ENCODE data around the gene CD1D. TPM values are rescaled to one million over a fixed set of nuclear protein-coding genes. Genes with fewer than 3 reads are reported as not detected.
"Not testable (repeated sequence)": the region's sequence is repeated elsewhere in the genome, so short reads cannot be mapped to it uniquely, and the experiment has no call there.

CD1D gene
- total RNA-seq, 1 experiment from 2014 or later, result 0.07 TPM

DNA sequence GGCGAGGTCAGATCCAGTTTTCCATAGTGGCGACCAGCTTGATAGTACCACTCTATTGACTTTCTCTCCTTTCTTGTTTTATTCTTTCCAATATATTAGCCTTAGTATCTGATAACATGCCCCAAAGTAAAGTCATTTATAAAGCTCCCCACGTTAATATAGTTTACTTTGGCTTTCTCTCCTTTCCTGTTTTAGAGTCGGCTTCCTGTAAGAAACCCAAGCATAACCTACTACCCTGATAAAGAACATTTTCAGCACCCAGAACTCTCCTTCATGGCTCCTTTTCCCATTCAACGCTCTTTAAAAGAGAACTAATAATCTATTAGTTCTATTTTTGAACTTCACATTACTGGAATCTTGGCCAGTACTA lies 23.7 kb downstream of the CD1D start:
- in situ Hi-C loops (cut with HindIII; ENCODE audit: low pct_unique_long_range_greater_than_20kb, low sequenced_read_pairs), result no loop called here
- no peak for DNase-seq (ENCODE audit: low read depth)

DNA sequence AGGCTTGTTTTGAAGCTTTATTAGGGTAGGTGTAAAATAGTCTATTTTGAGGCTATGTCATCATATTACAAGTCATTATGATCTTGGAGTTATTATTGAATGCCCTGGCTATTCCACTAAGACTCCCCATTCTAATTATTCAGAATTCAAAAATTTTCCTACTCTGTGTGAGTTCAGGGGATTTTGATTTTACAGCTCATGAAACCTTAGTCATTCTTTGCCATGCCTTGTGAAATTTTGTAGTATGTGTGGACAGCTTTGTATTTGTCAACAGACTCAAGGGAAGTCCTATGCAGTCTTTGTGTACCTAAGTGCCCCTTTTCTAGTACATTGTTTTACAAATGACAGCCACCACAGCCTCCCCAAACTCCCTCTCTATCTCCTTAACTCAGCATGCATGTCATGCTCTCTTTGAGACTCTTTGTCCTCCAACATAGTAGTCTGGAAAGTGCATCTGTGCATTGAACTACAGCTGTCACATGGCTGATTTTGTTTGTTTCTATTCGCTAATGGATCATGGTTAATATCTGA lies 28.0 kb downstream of the CD1D start:
- DNase-seq (ENCODE audit: low read depth), result no peak
- in situ Hi-C loops (cut with HindIII; ENCODE audit: low pct_unique_long_range_greater_than_20kb, low sequenced_read_pairs), result no loop called here

DNA sequence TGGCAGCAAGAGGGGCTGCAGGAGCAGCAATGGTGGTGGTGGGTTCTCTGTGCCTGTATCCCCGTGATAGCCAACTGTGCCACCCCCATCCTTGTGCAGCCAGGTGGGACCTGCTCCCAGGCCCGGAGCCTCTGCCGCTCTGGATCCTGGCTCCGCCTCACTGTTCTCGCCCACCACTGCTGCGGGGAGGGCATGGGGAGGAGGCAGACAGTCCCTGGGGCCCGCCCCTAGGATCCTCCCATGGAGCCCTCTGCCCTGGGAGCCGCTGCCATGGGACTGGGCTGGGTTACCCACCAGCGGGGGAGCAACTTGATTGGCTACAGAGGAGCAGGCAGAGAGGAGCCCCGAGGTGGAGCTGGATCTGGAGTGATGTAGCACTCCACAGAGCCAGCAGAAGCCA lies 31.6 kb downstream of the CD1D start:
- no peak for DNase-seq (ENCODE audit: low read depth)
- in situ Hi-C loops (cut with HindIII; ENCODE audit: low pct_unique_long_range_greater_than_20kb, low sequenced_read_pairs), result no loop called here

DNA sequence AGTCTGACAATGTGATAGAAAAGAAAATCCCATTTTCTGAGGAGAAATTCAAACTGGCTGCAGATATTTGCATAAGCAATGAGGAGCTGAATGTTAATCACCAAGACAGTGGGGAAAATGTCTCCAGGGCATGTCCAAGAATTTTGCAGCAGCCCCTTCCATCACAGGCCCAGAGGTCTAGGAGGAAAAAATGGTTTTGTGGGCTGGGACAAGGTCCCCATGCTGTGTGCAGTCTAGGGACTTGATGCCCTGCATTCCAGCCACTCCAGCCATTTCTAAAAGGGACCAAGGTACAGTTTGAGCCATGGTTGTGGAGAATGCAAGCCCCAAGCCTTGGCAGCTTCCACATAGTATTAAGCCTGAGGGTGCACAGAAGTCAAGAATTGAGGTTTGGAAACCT lies 42.8 kb downstream of the CD1D start:
- DNase-seq (ENCODE audit: low read depth); in situ Hi-C loops (cut with HindIII; ENCODE audit: low pct_unique_long_range_greater_than_20kb, low sequenced_read_pairs): not testable (repeated sequence)

DNA sequence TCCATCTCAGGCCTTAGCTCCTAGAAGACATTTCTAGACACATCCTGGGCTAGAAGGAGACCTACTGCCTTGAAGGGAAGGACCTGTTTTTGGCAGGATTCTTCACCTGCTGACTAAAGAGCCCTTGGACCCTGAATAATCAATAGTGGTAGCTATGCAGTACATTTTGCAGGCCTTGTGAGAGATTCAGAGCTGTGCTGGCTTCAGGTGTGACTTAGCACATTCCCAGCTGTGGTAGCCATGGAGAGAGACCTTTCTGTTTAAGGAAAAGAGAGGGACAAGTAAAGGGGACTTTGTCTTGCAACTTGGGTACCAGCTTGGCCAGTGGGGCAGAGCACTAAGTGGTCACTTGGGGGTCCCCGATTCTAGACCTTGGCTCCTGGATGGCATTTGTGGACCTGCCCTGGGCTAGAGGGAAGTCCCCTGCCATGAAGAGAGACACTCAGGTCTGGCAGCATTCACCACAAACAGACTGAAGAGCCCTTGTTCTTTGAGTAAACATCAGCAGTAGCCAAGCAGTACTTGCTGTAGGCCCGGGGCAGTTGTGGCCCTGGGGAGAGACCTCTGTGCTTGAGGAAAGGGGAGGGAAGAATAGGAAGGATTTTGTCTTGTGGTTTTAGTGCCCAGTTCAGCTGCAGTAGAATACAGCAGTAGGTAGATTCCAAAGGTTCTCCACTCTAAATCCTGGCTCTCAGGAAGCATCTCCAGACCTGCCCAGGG lies 47.4 kb downstream of the CD1D start:
- DNase-seq (ENCODE audit: low read depth), result no peak
- in situ Hi-C loops (cut with HindIII; ENCODE audit: low pct_unique_long_range_greater_than_20kb, low sequenced_read_pairs), result no loop called here

Other genes with a start within 250 kb of the CD1D start
- gene KIRREL1, start 187.2 kb upstream of the CD1D start, total RNA-seq (2014; rRNA removed; shearing (Covaris generic); ENCODE audit: low replicate concordance), result 62.9 and 80.2 TPM in 2 replicates
- not detected in 2 replicates for gene CD1A, start 73.5 kb downstream of the CD1D start, total RNA-seq (2014; rRNA removed; shearing (Covaris generic); ENCODE audit: low replicate concordance)
- not detected in 2 replicates for gene CD1C, start 109.0 kb downstream of the CD1D start, total RNA-seq (2014; rRNA removed; shearing (Covaris generic); ENCODE audit: low replicate concordance)
- gene CD1B, start 150.6 kb downstream of the CD1D start, total RNA-seq (2014; rRNA removed; shearing (Covaris generic); ENCODE audit: low replicate concordance), result not detected in 2 replicates
- gene CD1E, start 173.0 kb downstream of the CD1D start, total RNA-seq (2014; rRNA removed; shearing (Covaris generic); ENCODE audit: low replicate concordance), result not detected in 2 replicates
- gene OR10T2, start 218.6 kb downstream of the CD1D start, total RNA-seq (2014; rRNA removed; shearing (Covaris generic); ENCODE audit: low replicate concordance), result not detected in 2 replicates
- gene OR10K2, start 245.3 kb downstream of the CD1D start, total RNA-seq (2014; rRNA removed; shearing (Covaris generic); ENCODE audit: low replicate concordance), result not detected in 2 replicates

Measured in Caki2 (cell line).